ENCODE data around the gene ACAP2.

GRCh38 chr3:195395208-195395816 lies 47.5 kb downstream of the ACAP2 start:
- TF ChIP-seq REST (IDR thresholded peaks at IDR 0.05) = no peak
- no peak for TF ChIP-seq MAX (IDR thresholded peaks at IDR 0.05)
- TF ChIP-seq CTCF (IDR thresholded peaks at IDR 0.05; ENCODE audit: low read depth, low read length, missing input control) = no peak
- TF ChIP-seq ATF3 (IDR thresholded peaks at IDR 0.05) = no peak
- TF ChIP-seq ZBTB33 (IDR thresholded peaks at IDR 0.05) = no peak

Data from liver (tissue), 3 donors.